ENCODE measurements around the gene DTL.

DNA sequence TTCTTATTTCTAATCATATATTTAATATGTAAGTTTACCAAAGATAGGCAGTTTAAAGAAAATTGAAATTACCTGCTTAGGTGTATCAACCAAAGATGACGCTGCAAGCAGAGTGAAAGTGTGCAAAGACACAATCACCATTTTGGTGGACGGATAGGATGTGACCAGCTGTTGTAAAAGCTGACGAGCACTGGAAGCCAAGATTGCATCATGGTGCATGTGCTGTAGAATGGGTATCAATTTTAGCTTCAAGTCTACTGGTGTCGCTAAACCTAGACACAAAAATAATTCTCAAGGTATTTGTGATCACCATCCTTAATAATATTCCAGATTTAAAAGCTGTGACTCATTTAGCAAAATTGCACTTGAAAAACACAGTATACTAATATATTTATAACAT is 28.4 kb upstream of the DTL start:
- TF ChIP-seq CTCF (IDR thresholded peaks at IDR 0.05): no peak
- no peak for TF ChIP-seq POLR2AphosphoS5 (IDR thresholded peaks at IDR 0.05; ENCODE audit: low read depth, low read length)
- no peak for TF ChIP-seq REST (IDR thresholded peaks at IDR 0.05; ENCODE audit: insufficient read depth in 1 of 2, low read depth in 2 of 2, low read length in 1 of 2)
- no peak for TF ChIP-seq TCF7L2 (IDR thresholded peaks at IDR 0.05; ENCODE audit: low read depth, low read length)
